ENCODE measurements around the gene ELAVL3. TPM values are rescaled to one million over a fixed set of nuclear protein-coding genes. Genes with fewer than 3 reads are reported as not detected.
A peak's percentile ranks its signal among the peaks of the same experiment; 100 is the strongest.

Gene ELAVL3
- total RNA-seq, 1 experiment from 2014 or later: not detected

DNA sequence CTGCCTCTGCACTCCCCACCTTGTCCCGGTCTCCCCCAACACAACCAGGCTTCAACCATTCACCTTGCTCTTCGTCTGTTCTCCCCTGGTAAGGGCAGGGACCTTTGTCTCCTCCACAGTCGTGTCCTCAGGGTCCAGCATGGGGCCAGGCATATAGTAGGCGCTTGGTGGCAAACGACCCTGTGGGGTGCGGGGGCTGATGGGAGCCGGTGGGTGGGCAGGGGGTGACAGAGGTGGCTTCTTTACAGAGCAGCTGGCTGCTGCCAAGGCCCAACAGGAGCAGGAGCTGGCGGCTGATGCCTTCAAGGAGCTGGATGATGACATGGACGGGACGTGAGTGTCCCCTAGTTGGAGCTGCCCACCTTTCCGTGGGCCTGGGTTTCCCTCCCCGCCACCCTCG is 35.7 kb downstream of the ELAVL3 start:
- intact Hi-C loops (cut with micrococcal nuclease): loop anchor here (10.0 kb wide), 1 partner anchor 310 kb away; no protein-coding TSS in a partner anchor
- H3K4me1 Mint-ChIP-seq (ENCODE audit: insufficient read depth, unreplicated experiment): peaks cover 5% of the 10 kb centered on the region
- H3K27me3 Mint-ChIP-seq (ENCODE audit: insufficient read depth, unreplicated experiment): no peaks in the 10 kb centered on the region
- H3K4me3 Mint-ChIP-seq (ENCODE audit: unreplicated experiment): no peak overlapping the region
- POLR2A ChIA-PET: no interaction called here
- no TSS peak for BruUV-seq (replicated peaks)
- H3K27ac Mint-ChIP-seq (ENCODE audit: low read depth, unreplicated experiment): peak overlapping the region; percentile 87
- peaks cover 46% of the 10 kb centered on the region for H3K36me3 Mint-ChIP-seq (ENCODE audit: insufficient read depth, unreplicated experiment)
- TF ChIP-seq, protein P1, sequence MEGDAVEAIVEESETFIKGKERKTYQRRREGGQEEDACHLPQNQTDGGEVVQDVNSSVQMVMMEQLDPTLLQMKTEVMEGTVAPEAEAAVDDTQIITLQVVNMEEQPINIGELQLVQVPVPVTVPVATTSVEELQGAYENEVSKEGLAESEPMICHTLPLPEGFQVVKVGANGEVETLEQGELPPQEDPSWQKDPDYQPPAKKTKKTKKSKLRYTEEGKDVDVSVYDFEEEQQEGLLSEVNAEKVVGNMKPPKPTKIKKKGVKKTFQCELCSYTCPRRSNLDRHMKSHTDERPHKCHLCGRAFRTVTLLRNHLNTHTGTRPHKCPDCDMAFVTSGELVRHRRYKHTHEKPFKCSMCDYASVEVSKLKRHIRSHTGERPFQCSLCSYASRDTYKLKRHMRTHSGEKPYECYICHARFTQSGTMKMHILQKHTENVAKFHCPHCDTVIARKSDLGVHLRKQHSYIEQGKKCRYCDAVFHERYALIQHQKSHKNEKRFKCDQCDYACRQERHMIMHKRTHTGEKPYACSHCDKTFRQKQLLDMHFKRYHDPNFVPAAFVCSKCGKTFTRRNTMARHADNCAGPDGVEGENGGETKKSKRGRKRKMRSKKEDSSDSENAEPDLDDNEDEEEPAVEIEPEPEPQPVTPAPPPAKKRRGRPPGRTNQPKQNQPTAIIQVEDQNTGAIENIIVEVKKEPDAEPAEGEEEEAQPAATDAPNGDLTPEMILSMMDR (IDR thresholded peaks at IDR 0.05; ENCODE audit: unreplicated experiment): no peak
- CTCF ChIA-PET: interaction anchor here (0.6 to 2.3 kb wide), 4 partner anchors 64 to 745 kb away, joined by 3 to 6 read pairs (median 4); no protein-coding TSS in a partner anchor
- DNase-seq (ENCODE audit: unreplicated experiment): no peak
- no peaks in the 10 kb centered on the region for H3K9me3 Mint-ChIP-seq (ENCODE audit: unreplicated experiment)

DNA sequence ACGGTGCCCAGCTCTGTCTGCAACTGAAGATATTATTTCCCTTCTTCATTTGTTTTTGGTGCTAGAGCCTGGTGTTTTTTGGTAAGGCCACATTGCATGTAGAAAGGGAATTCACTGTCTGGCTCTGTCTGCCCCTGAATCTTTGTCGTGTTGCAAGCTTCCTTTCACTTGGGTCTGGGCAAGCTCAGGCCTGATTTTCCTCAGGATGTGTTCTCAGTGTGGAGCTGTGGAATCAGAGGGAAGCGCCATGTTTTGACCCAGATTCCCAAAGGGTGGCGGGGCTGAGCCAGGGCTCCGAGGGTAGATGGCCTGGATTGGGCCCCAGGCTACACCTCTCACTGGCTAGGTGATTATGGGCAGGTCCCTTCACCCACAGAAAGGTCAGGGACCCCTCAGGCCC is 36.8 kb downstream of the ELAVL3 start:
- H3K9me3 Mint-ChIP-seq (ENCODE audit: unreplicated experiment): no peaks in the 10 kb centered on the region
- H3K4me3 Mint-ChIP-seq (ENCODE audit: unreplicated experiment): no peak overlapping the region
- TF ChIP-seq, protein P1 (IDR thresholded peaks at IDR 0.05; ENCODE audit: unreplicated experiment): no peak
- peak overlapping the region; percentile 49 for H3K27ac Mint-ChIP-seq (ENCODE audit: low read depth, unreplicated experiment)
- H3K27me3 Mint-ChIP-seq (ENCODE audit: insufficient read depth, unreplicated experiment): no peaks in the 10 kb centered on the region
- ChIA-PET POLR2A (interaction anchor here (0.6 to 1.8 kb wide), 7 partner anchors 8 to 1219 kb away, joined by 3 to 8 read pairs (median 3); partner anchors contain the start of genes ECSIT and ELOF1), CTCF (interaction anchor here (0.6 to 2.3 kb wide), 7 partner anchors 16 to 150 kb away, joined by 3 to 10 read pairs (median 4); no protein-coding TSS in a partner anchor)
- intact Hi-C loops (cut with micrococcal nuclease): loop anchor here (10.0 kb wide), 1 partner anchor 309 kb away; no protein-coding TSS in a partner anchor
- H3K4me1 Mint-ChIP-seq (ENCODE audit: insufficient read depth, unreplicated experiment): peaks cover 5% of the 10 kb centered on the region
- peaks cover 55% of the 10 kb centered on the region for H3K36me3 Mint-ChIP-seq (ENCODE audit: insufficient read depth, unreplicated experiment)
- no TSS peak for BruUV-seq (replicated peaks)
- peak; percentile 18 for DNase-seq (ENCODE audit: unreplicated experiment)

DNA sequence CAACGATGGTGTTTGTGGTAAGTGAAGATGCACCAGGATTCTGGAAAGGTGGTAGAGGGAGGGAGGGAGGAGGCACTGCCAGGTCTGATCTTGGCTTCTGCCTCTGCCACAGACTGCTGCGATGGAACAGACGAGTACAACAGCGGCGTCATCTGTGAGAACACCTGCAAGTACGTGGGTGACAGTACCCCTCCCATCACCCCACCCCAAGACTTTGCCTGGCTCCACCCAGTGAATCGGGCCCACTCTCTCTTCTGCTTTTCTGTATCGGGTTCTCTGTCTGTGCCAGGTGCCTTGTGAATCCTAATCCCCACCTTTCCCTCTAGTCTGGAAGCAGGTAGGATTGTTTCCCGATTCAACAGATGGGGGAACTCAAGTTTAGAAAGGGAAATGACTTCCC is 42.9 kb downstream of the ELAVL3 start:
- CTCF ChIA-PET: interaction anchor here (0.7 to 1.0 kb wide), 3 partner anchors 9 to 191 kb away, joined by 3 read pairs; no protein-coding TSS in a partner anchor
- no peaks in the 10 kb centered on the region for H3K9me3 Mint-ChIP-seq (ENCODE audit: unreplicated experiment)
- no peak overlapping the region for H3K27ac Mint-ChIP-seq (ENCODE audit: low read depth, unreplicated experiment)
- peaks cover 63% of the 10 kb centered on the region for H3K36me3 Mint-ChIP-seq (ENCODE audit: insufficient read depth, unreplicated experiment)
- H3K4me3 Mint-ChIP-seq (ENCODE audit: unreplicated experiment): peak overlapping the region; percentile 100
- no peaks in the 10 kb centered on the region for H3K27me3 Mint-ChIP-seq (ENCODE audit: insufficient read depth, unreplicated experiment)
- TF ChIP-seq, protein P1 (IDR thresholded peaks at IDR 0.05; ENCODE audit: unreplicated experiment): no peak
- intact Hi-C loops (cut with micrococcal nuclease): no loop called here
- TSS peak; percentile 16 for BruUV-seq (replicated peaks)
- DNase-seq (ENCODE audit: unreplicated experiment): no peak
- POLR2A ChIA-PET: no interaction called here
- H3K4me1 Mint-ChIP-seq (ENCODE audit: insufficient read depth, unreplicated experiment): peaks cover 5% of the 10 kb centered on the region

DNA sequence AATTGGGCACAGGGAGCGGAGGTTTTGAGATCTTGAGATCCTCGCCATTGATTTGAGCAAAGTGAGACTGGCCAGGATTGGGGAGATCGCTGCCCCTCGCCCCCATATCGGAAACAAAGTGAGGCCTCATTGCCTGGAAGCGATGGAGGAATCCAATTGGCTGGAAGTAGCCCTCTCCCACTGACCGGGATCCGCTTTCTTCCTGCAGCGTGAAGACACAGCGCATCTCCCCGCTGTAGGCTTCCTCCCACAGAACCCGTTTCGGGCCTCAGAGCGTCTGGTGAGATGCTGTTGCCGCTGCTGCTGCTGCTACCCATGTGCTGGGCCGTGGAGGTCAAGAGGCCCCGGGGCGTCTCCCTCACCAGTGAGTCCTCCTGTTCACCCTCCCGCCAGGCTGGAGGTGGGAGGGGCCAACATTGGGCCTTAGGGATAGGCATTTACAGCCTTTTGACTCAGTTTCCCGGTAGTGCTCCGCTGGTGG is 45.0 kb downstream of the ELAVL3 start:
- ChIA-PET POLR2A (interaction anchor here (0.6 to 1.7 kb wide), 18 partner anchors 16 to 563 kb away, joined by 3 to 12 read pairs (median 4); partner anchors contain the start of genes CCDC159, ECSIT, ELOF1 and LDLR), CTCF (interaction anchor here (0.6 to 1.5 kb wide), 10 partner anchors 9 to 504 kb away, joined by 3 to 6 read pairs (median 3); partner anchors contain the start of gene SWSAP1)
- H3K27me3 Mint-ChIP-seq (ENCODE audit: insufficient read depth, unreplicated experiment): no peaks in the 10 kb centered on the region
- TF ChIP-seq, protein P1 (IDR thresholded peaks at IDR 0.05; ENCODE audit: unreplicated experiment): no peak
- intact Hi-C loops (cut with micrococcal nuclease): loop anchor here (2.0 kb wide), 1 partner anchor 55 kb away; no protein-coding TSS in a partner anchor
- peak overlapping the region; percentile 100 for H3K4me3 Mint-ChIP-seq (ENCODE audit: unreplicated experiment)
- TSS peak; percentile 68 for BruUV-seq (replicated peaks)
- H3K36me3 Mint-ChIP-seq (ENCODE audit: insufficient read depth, unreplicated experiment): peaks cover 42% of the 10 kb centered on the region
- H3K9me3 Mint-ChIP-seq (ENCODE audit: unreplicated experiment): no peaks in the 10 kb centered on the region
- peak overlapping the region; percentile 96 for H3K27ac Mint-ChIP-seq (ENCODE audit: low read depth, unreplicated experiment)
- no peak for DNase-seq (ENCODE audit: unreplicated experiment)
- peaks cover under 1% of the 10 kb centered on the region for H3K4me1 Mint-ChIP-seq (ENCODE audit: insufficient read depth, unreplicated experiment)

Measured in MCF 10A (cell line).